Activated B cell treated with CpG ODN at 0.5 μM for 24 hours (primary cell): ENCODE data around the gene AGK. TPM values are rescaled to one million over a fixed set of nuclear protein-coding genes. Genes with fewer than 3 reads are reported as not detected.
"Not testable (repeated sequence)": the region's sequence is repeated elsewhere in the genome, so short reads cannot be mapped to it uniquely, and the experiment has no call there.

Experiments used
- ATAC-seq: fragments of 200-7000 bp; cut with Tn5 transposase; one replicate; pipeline ENCODE4 v1.10.0; 2021; ENCODE audit warnings: low read depth, mild to moderate bottlenecking, moderate library complexity
- CTCF ChIA-PET: fragments of 350-600 bp; sonication (Branson Sonifier 250); formaldehyde crosslinking; loops from one replicate; lab custom pipeline; 2021; ENCODE audit warnings: antibody characterized with exemption; lab: Charles Lee
- POLR2A ChIA-PET: fragments of 350-600 bp; sonication (Branson Sonifier 250); formaldehyde crosslinking; loops from one replicate; lab custom pipeline; 2021; ENCODE audit warnings: antibody characterized with exemption; lab: Charles Lee
- DNase-seq: peaks from one replicate; pipeline ENCODE4 v3.0.0; 2022
- H3K27ac Mint-ChIP-seq: one replicate; pipeline ENCODE4 v1.8.0; 2020; ENCODE audit warnings: mixed read lengths
- H3K27me3 Mint-ChIP-seq: one replicate; pipeline ENCODE4 v1.8.0; 2021; ENCODE audit warnings: mixed read lengths
- H3K36me3 Mint-ChIP-seq: one replicate; pipeline ENCODE4 v1.8.0; 2021; ENCODE audit warnings: low read depth, mixed read lengths
- H3K4me1 Mint-ChIP-seq: one replicate; pipeline ENCODE4 v1.8.0; 2021; ENCODE audit warnings: mixed read lengths
- H3K4me3 Mint-ChIP-seq: one replicate; pipeline ENCODE4 v1.8.0; 2020; ENCODE audit warnings: mild to moderate bottlenecking, mixed read lengths
- H3K9me3 Mint-ChIP-seq: one replicate; pipeline ENCODE4 v1.8.0; 2020; ENCODE audit warnings: mixed read lengths
- intact Hi-C: fragments of 100-400 bp; cut with micrococcal nuclease; formaldehyde crosslinking; loops from one replicate; pipeline ENCODE4 v1.15.1; 2024
- total RNA-seq: library from RNA; stranded (reverse); gene quantifications from 2 replicates; pipeline ENCODE4 v1.2.3, GENCODE V29; 2022
- TF ChIP-seq, protein P1 (sequence below): fragments of 200-600 bp; IDR thresholded peaks from one replicate; pipeline ENCODE4 v1.8.0; 2022; ENCODE audit warnings: antibody characterized with exemption, mild to moderate bottlenecking

Gene AGK
- total RNA-seq, 1 donor from 2014 or later = 39.3 TPM

DNA sequence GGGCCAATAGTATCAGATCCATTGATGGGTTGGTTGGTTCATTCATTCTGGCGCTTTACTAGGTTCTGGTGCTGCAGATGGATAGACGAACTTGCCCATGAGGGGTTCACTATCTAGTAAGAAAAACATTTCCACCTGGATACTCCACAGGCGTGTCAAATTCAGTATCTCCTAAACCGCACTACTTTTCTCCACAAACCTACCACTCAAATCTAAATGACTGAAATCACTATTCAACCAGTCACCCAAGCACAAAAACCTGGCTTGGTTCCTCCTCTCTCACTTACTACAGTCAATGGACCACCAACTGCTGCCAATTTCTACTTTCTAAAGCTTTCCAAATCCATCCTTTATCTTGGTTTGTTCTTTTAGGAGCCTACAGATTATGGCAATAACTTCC is 572 bp downstream of the AGK start:
- TF ChIP-seq, protein P1, sequence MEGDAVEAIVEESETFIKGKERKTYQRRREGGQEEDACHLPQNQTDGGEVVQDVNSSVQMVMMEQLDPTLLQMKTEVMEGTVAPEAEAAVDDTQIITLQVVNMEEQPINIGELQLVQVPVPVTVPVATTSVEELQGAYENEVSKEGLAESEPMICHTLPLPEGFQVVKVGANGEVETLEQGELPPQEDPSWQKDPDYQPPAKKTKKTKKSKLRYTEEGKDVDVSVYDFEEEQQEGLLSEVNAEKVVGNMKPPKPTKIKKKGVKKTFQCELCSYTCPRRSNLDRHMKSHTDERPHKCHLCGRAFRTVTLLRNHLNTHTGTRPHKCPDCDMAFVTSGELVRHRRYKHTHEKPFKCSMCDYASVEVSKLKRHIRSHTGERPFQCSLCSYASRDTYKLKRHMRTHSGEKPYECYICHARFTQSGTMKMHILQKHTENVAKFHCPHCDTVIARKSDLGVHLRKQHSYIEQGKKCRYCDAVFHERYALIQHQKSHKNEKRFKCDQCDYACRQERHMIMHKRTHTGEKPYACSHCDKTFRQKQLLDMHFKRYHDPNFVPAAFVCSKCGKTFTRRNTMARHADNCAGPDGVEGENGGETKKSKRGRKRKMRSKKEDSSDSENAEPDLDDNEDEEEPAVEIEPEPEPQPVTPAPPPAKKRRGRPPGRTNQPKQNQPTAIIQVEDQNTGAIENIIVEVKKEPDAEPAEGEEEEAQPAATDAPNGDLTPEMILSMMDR = no peak
- Mint-ChIP-seq H3K9me3 (no peaks in the 10 kb centered on the region), H3K4me3 (peak overlapping the region; percentile 90), H3K27ac (peak overlapping the region; percentile 47), H3K4me1 (peaks cover 30% of the 10 kb centered on the region), H3K36me3 (peaks cover 14% of the 10 kb centered on the region), H3K27me3 (no peaks in the 10 kb centered on the region)
- ChIA-PET CTCF (no interaction called here), POLR2A (interaction anchor here (1.2 to 2.3 kb wide), 4 partner anchors 11 to 537 kb away, joined by 5 to 18 read pairs (median 9); partner anchors contain the start of genes MRPS33 and SSBP1)
- intact Hi-C loops = loop anchor here (1.0 to 5.0 kb wide), 3 partner anchors 101 to 537 kb away; partner anchors contain the start of genes MRPS33 and SSBP1
- DNase-seq = no peak
- ATAC-seq = no peak

GRCh38 chr7:141557360-141557759 is 6.2 kb downstream of the AGK start:
- CTCF ChIA-PET = no interaction called here
- POLR2A ChIA-PET = no interaction called here
- Mint-ChIP-seq H3K27ac (no peak overlapping the region), H3K27me3 (no peaks in the 10 kb centered on the region), H3K9me3 (peaks cover 4% of the 10 kb centered on the region), H3K4me3 (no peak overlapping the region), H3K4me1 (peaks cover 18% of the 10 kb centered on the region), H3K36me3 (peaks cover 61% of the 10 kb centered on the region)
- DNase-seq = no peak
- intact Hi-C loops = no loop called here
- no peak for ATAC-seq
- TF ChIP-seq, protein P1 = no peak

DNA sequence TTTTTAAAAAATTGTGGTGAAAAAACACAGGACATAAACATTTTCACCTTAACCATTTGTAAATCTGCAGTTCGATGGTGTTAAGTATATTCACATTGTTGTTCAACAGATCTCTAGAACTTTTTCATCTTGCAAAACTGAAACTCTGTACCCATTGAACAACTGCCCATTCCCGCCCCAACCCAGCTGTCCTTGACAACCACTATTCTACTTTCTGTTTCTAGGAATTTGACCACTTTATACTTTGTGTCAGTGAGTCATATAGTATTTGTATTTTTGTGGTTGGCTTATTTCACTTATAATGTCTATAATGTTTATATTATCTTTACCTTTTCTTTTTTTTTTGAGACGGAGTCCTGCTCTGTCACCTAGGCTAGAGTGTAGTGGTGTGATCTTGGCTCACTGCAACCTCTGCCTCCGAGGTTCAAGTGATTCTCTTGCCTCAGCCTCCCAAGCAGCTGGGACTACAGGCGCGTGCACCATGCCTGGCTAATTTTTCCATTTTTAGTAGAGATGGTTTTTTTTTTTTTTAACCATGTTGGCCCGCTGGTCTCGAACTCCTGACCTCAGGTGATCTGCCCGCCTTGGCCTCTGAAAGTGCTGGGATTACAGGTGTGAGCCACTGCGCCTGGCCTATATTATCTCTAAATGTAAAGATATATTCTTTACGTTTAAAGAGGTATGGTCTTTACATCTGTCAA is 6.8 kb downstream of the AGK start:
- H3K4me3 Mint-ChIP-seq, H3K9me3 Mint-ChIP-seq, CTCF ChIA-PET, ATAC-seq, POLR2A ChIA-PET, H3K27me3 Mint-ChIP-seq, intact Hi-C loops, H3K27ac Mint-ChIP-seq, DNase-seq: not testable (repeated sequence)
- Mint-ChIP-seq H3K4me1 (peaks cover 11% of the 10 kb centered on the region), H3K36me3 (peaks cover 68% of the 10 kb centered on the region)

DNA sequence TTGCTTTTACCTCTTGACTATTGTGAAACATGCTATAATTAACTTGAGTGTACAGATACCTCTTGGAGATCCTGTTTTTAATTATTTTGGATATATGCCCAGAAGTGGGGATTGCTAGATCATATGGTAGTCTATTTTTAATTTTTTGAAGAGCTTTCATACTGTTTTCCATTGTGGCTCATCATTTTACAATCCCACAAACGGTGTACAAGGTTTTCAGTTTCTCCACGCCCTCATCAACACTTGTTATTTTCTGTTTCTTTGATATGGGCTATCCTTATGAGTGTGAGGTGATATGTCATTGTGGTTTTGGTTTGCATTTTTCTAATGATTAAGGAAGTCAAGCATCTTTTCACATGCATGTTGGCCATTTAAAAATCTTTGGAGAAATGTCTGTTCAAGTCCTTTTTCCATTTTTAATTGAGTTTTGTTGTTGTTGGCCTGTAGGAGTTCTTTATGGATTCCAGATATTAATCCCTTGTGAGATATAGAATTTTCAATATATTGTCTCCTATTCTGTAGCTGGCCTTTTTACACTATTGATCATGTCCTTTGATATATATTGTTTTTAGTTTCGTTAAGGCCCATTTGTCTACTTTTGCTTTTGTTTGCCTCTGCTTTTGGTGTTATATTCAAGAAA is 7.5 kb downstream of the AGK start:
- intact Hi-C loops = no loop called here
- Mint-ChIP-seq H3K27me3 (no peaks in the 10 kb centered on the region), H3K4me3 (no peak overlapping the region), H3K4me1 (peaks cover 7% of the 10 kb centered on the region), H3K27ac (no peak overlapping the region), H3K36me3 (peaks cover 75% of the 10 kb centered on the region), H3K9me3 (peaks cover 8% of the 10 kb centered on the region)
- DNase-seq (no peak), ATAC-seq (no peak)
- ChIA-PET CTCF (no interaction called here), POLR2A (no interaction called here)
- TF ChIP-seq, protein P1 = no peak

DNA sequence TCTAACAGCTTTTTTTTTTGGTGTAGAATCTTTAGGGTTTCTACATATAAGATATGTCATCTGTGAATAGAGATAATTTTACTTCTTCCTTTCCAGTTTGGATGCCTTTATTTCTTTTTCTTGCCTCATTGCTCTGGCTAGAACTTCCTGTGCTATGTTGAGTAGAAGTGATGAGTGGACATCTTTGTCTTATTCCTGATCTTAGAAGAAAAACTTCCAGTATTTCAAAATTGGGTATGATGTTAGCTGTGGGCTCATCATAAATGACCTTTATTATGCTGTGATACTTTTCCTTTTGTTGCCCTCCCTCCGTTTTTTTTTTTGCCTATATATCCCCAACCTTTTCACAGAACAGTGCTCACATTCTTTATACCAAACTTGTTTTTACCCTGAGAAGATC is 8.8 kb downstream of the AGK start:
- H3K4me1 Mint-ChIP-seq = peaks cover 15% of the 10 kb centered on the region
- peaks cover 87% of the 10 kb centered on the region for H3K36me3 Mint-ChIP-seq
- TF ChIP-seq, protein P1 = no peak
- DNase-seq (no peak), ATAC-seq (no peak)
- intact Hi-C loops = no loop called here
- no peak overlapping the region for H3K27ac Mint-ChIP-seq
- H3K9me3 Mint-ChIP-seq = peaks cover 14% of the 10 kb centered on the region
- H3K4me3 Mint-ChIP-seq = no peak overlapping the region
- CTCF ChIA-PET = no interaction called here
- no peaks in the 10 kb centered on the region for H3K27me3 Mint-ChIP-seq
- POLR2A ChIA-PET = interaction anchor here (0.7 kb wide), 1 partner anchor 143 kb away, joined by 5 read pairs; no protein-coding TSS in a partner anchor
